ENCODE data around the gene NAA50. TPM values are rescaled to one million over a fixed set of nuclear protein-coding genes. Genes with fewer than 3 reads are reported as not detected.

Gene NAA50
- total RNA-seq, 4 donors from 2014 or later: 55.7 to 116 (median 82.7) TPM

DNA sequence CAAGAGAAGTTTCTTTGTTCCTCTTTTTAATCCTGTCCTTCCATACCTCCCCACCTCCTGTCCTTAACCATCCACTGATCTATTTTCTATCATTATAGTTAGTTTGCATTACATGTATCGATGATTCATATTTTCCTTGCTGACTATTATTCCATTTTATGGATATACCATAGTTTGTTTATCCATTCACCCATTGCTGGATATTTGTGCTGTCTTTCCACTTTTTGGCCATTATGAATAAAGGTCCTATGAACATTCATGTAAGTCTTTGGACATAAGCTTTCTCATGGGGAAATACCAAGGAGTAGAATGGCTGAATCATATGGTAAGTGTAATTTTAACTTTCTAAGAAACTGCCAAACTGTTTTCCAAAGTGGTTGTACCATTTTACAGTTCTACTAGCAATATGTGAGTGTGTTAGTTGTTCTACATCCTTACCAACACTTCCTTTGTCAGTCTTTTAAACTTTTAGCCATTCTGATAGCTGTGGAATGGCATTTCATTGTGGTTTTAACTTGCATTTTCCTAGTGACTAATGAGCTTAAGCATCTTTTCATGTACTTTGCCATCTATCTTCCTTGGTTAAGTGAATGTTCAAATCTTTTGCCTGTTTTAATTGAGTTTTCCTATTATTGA, 12.5 kb upstream of the NAA50 start:
- 96 to 100% methylated on average over 1 of the region's 1 CpG for WGBS, 2 donors (ENCODE audit: low coverage in 1 of 2)
- no peak for TF ChIP-seq POLR2AphosphoS5 (IDR thresholded peaks at IDR 0.05)
- TF ChIP-seq POLR2A (IDR thresholded peaks at IDR 0.05): no peak
- TF ChIP-seq EP300 (IDR thresholded peaks at IDR 0.05; ENCODE audit: low read depth): no peak
- intact Hi-C loops (cut with DNase I; ENCODE audit: low total_unique reads): no loop called here

DNA sequence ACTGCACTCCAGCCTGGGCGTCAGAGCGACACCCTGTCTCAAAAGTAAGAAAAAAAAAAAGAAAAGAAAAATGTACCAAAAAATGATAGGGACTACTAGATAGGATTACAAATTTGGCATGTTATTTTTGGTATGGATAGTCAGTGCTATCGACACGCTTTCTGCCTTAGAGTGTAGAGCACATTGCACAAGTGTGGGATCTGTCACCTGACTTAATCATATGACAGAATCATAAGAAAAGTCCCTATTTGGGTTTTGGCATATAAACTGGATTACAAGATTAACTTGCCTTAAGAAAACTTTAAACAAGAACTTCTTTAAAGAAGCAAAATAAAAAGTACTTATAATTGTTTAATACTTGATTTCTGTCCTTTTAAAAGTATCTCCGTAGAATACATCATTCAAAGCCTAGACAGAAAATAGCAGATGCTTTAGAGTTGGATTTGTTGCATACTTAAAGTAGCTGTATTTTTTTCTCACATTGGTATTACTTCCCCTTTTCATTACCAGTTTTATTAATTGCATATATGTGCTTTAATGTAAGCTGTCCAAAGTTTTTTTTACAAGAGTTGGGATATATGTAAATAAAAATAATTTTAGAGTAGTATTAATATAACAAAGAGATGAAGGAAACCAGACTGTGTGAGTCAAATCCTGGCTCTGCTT, 8.6 kb upstream of the NAA50 start:
- H3K27ac ChIP-seq: peak overlapping the region in 1 of 4 donors; percentile 18
- in situ Hi-C loops (cut with MboI; ENCODE audit: low pct_ligation_motif_present in 1 of 4, low pct_unique_long_range_greater_than_20kb in 1 of 4, low sequenced_read_pairs in 3 of 4) (no loop called here), intact Hi-C loops (cut with DNase I; ENCODE audit: low total_unique reads) (no loop called here)
- no peak for DNase-seq
- no peaks in the 10 kb centered on the region for H3K9me3 ChIP-seq
- WGBS, 2 donors (ENCODE audit: low coverage in 1 of 2): 76 to 86% methylated on average over 5 of the region's 5 CpGs
- H3K4me3 ChIP-seq: no peak overlapping the region
- H3K36me3 ChIP-seq: no peaks in the 10 kb centered on the region
- TF ChIP-seq EP300 (IDR thresholded peaks at IDR 0.05; ENCODE audit: low read depth) (no peak), CTCF (IDR thresholded peaks at IDR 0.05) (no peak), POLR2AphosphoS5 (IDR thresholded peaks at IDR 0.05) (no peak)
- no peaks in the 10 kb centered on the region for H3K27me3 ChIP-seq
- H3K4me1 ChIP-seq: peaks cover 0 to 34% (median 2%) of the 10 kb centered on the region in 4 donors

More for the DNA sequence above, 12.5 kb upstream of the NAA50 start:
- Histone ChIP-seq H3K4me3 (no peak overlapping the region), H3K4me1 (peaks cover 0 to 13% (median 0%) of the 10 kb centered on the region in 4 donors), H3K27ac (no peak overlapping the region), H3K9me3 (no peaks in the 10 kb centered on the region), H3K36me3 (no peaks in the 10 kb centered on the region), H3K27me3 (no peaks in the 10 kb centered on the region)
- in situ Hi-C loops (cut with MboI; ENCODE audit: low pct_ligation_motif_present in 1 of 4, low pct_unique_long_range_greater_than_20kb in 1 of 4, low sequenced_read_pairs in 3 of 4): no loop called here
- no peak for DNase-seq

- no peak for DNase-seq
Measured at GRCh38 chr3:113753376-113753985, 7.4 kb upstream of the NAA50 start.

GRCh38 chr3:113751141-113751540, 5.1 kb upstream of the NAA50 start:
- H3K9me3 ChIP-seq: no peaks in the 10 kb centered on the region
- H3K27me3 ChIP-seq: no peaks in the 10 kb centered on the region
- H3K36me3 ChIP-seq: no peaks in the 10 kb centered on the region
- H3K4me3 ChIP-seq: no peak overlapping the region
- no peak for TF ChIP-seq EP300 (IDR thresholded peaks at IDR 0.05; ENCODE audit: low read depth)
- no peak for TF ChIP-seq CTCF (IDR thresholded peaks at IDR 0.05)
- TF ChIP-seq POLR2AphosphoS5 (IDR thresholded peaks at IDR 0.05): no peak
- no peak for TF ChIP-seq POLR2A (IDR thresholded peaks at IDR 0.05)
- peaks cover 8 to 55% (median 16%) of the 10 kb centered on the region in 4 donors for H3K4me1 ChIP-seq
- in situ Hi-C loops (cut with MboI; ENCODE audit: low pct_ligation_motif_present in 1 of 4, low pct_unique_long_range_greater_than_20kb in 1 of 4, low sequenced_read_pairs in 3 of 4) (no loop called here), intact Hi-C loops (cut with DNase I; ENCODE audit: low total_unique reads) (no loop called here)
- no peak for DNase-seq
- no peak overlapping the region for H3K27ac ChIP-seq

More at GRCh38 chr3:113753376-113753985, 7.4 kb upstream of the NAA50 start:
- no peaks in the 10 kb centered on the region for H3K36me3 ChIP-seq
- no peak overlapping the region for H3K27ac ChIP-seq
- no peaks in the 10 kb centered on the region for H3K27me3 ChIP-seq
- no peak for TF ChIP-seq POLR2A (IDR thresholded peaks at IDR 0.05)
- no peak for TF ChIP-seq CTCF (IDR thresholded peaks at IDR 0.05)
- no peak for TF ChIP-seq POLR2AphosphoS5 (IDR thresholded peaks at IDR 0.05)
- no peak for TF ChIP-seq EP300 (IDR thresholded peaks at IDR 0.05; ENCODE audit: low read depth)
- H3K4me1 ChIP-seq: peaks cover 0 to 46% (median 5%) of the 10 kb centered on the region in 4 donors
- WGBS, 2 donors (ENCODE audit: low coverage in 1 of 2): 71 to 83% methylated on average over 4 of the region's 4 CpGs
- in situ Hi-C loops (cut with MboI; ENCODE audit: low pct_ligation_motif_present in 1 of 4, low pct_unique_long_range_greater_than_20kb in 1 of 4, low sequenced_read_pairs in 3 of 4): no loop called here
- no peaks in the 10 kb centered on the region for H3K9me3 ChIP-seq
- intact Hi-C loops (cut with DNase I; ENCODE audit: low total_unique reads): no loop called here
- no peak overlapping the region for H3K4me3 ChIP-seq
